ENCODE results near the gene SNAPC4. TPM values are rescaled to one million over a fixed set of nuclear protein-coding genes. Genes with fewer than 3 reads are reported as not detected.
"Not testable (repeated sequence)": the region's sequence is repeated elsewhere in the genome, so short reads cannot be mapped to it uniquely, and the experiment has no call there.

SNAPC4 gene
- total RNA-seq, 1 donor from 2014 or later = 14.0 TPM

DNA sequence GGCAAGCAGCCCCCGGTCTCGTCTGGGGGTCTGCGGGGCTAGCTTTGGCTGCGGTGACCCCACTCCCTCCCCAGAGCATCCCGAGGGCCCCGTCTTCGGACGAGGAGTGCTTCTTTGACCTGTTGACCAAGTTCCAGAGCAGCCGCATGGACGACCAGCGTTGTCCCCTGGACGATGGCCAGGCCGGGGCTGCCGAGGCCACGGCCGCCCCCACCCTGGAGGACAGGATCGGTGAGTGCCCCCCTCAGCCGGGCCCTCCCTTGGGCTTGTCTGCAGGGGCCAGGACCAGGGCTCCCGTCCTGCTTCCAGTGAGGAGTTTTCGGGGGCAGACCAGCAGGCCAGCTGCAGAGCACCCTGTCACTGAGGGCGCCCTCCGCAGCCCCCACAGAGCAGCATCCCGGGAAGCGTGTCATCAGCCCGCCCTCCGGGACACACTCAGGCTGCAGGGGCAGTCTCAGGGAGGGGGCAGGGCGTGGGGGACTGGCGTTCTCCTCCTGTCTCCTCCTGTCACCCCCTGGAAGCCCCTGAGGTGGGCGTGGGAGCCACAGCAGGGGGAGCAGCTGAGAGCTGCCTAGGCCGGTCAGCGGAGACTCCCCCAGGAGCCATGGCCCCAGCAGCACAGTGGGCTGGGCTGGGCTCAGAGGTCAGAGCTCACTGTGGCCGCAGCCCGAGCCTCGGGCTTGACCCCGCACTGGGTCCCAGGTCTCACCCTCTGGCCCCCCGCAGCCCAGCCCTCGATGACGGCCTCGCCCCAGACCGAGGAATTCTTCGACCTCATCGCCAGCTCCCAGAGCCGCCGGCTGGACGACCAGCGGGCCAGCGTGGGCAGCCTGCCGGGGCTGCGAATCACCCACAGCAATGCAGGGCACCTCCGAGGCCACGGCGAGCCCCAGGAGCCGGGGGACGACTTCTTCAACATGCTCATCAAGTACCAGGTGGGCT lies 44.1 kb downstream of the SNAPC4 start:
- no peak for DNase-seq (ENCODE audit: low spot score)

DNA sequence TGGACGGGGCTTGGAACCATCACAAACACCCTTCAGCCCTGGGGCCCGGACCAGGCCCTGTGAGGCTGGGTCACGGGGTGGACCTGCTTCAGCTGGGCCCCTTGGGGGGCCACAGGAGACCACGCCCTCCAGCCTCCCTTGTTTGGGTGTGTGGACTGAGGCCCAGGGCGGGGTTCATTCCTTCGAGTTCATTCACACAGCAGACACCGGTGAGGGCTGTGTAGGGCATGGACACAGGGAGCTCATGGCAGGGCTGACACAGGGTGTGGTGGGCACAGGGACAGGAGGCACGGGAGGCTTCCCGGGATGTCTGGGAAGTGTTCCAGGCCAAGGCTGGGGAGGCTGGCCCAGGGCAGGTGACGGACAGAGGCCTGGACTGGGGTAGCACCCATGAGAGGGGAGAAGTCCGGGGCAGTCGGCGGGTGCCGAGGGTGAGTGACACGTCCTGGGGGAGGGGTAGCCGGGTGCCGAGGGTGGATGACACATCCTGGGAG lies 45.3 kb downstream of the SNAPC4 start:
- DNase-seq (ENCODE audit: low spot score) = no peak

DNA sequence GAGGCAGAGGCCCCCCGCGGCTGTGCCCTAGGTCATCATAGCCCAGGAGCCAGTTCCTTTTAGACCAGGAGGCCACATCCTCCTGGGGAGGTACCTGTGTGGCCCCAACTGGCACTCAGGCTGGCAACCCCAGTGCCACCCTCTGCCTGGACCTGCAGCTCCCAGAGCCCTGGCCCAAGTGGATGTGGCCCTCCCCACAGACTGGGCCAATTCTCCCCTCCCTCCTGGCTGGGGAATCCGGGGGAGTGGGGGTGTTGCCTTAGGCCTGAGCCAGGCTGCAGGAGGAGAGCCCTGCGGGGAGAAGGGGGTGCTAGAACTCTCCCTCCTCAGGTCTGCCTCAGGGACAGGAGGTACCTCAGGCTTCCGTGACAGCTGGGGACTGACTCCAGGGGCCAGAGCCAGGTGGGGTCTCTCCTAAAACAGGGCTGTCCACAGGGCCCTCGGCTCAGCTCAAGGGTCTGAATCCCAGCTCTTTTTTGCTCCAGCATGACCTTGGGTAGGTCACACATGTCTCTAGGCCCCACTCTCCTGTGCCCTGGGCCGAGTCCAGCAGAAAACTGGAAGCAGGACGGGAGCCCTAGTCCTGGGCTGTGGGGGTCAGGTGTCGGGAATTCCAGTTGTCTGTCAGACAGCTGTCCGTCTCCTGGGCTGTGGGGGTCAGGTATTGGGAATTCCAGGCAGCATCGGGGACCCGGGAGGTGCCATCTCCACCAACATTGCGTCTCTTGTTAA lies 46.0 kb downstream of the SNAPC4 start:
- no peak for DNase-seq (ENCODE audit: low spot score)

DNA sequence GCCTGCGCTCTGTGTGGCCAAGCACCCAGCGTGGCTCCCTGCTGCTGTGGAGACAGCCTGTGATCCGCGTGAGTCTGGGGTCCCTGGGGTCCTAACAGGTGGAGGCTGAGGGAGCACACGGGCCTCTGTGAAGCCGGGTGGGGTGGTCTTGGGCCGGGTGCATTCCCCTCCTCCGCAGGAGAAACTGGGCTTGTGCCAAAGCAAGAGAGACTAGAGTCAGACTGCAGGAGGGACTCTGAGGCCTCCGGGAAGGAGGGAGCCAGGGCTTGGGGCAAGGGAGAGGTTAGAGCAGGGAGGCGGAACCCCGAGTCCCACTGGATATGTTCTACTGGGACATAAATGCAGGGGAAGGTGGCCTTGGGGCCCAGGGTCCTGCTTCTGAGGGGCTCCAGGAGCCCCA lies 46.9 kb downstream of the SNAPC4 start:
- DNase-seq (ENCODE audit: low spot score) = no peak

DNA sequence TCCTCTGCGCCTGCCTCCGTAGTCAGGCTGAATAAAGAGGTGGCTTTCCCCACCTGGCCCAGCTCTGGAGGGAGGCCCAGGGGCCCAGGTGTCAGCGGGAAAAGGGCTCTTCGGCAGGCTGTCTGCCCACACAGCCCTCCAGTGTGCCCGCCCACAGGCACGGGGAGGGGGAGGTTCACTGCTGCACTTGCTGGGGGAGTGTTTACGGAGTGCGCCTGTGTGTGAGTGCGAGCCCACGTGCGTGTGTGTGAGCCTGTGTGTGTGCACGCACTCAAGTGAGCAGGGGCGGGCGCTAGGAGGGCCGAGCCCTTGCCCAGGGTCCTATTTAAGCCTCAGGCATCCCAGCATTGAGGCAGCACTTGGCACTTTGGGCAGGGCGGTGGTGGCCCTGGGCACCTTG lies 47.3 kb downstream of the SNAPC4 start:
- no peak for DNase-seq (ENCODE audit: low spot score)

DNA sequence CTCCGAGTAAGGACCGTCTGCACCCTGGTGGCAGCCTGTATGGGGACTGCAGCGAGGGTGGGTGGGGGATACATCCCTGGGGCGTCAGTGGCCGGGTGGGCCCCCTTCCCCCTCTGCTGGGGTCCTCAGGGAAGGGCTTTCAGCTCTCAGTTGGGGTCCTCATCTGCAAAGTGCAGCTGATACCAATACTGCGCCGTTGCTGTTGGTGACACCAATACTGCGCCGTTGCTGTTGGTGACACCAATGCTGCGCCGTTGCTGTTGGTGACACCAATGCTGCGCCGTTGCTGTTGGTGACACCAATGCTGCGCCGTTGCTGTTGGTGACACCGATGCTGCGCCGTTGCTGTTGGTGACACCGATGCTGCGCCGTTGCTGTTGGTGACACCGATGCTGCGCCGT lies 48.1 kb downstream of the SNAPC4 start:
- not testable (repeated sequence) for DNase-seq (ENCODE audit: low spot score)

DNA sequence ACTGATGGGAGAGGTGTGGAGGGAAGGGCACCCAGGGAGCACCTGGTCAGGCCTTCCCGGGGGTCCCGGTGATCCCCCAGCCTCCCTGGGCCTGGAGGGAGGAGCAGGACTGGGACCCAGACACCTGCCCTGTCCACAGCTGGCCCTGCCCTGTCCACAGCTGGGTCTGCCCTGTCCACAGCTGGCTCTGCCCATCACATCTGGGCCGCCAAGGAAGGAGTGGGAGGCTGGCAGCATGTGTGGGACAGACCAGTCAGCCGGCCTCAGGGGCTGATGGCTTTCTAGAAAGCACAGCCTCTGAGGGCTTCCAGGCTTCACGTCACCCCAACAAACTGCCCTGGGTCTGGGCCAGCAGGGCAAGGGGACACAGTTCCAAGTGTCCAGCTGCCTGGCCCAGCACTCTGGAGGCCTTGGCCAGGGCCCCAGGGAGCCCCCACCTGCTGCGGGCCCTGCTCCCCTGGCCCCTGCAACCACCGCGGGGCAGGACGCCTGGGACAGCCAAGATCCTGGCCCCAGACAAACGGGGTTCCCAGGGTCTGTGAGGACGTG lies 48.6 kb downstream of the SNAPC4 start:
- DNase-seq (ENCODE audit: low spot score) = no peak

Other genes starting within 250 kb of the SNAPC4 start
- gene LHX3, start 195.0 kb downstream of the SNAPC4 start, total RNA-seq = not detected
- 12.8 TPM for gene QSOX2, start 154.4 kb downstream of the SNAPC4 start, total RNA-seq
- 9.0 TPM for gene CCDC187, start 96.1 kb downstream of the SNAPC4 start, total RNA-seq
- gene GPSM1, start 72.6 kb downstream of the SNAPC4 start, total RNA-seq = 16.6 TPM
- gene DNLZ, start 36.4 kb downstream of the SNAPC4 start, total RNA-seq = 24.9 TPM
- 11.5 TPM for gene CARD9, start 26.5 kb downstream of the SNAPC4 start, total RNA-seq
- gene ENTR1, start 10.4 kb upstream of the SNAPC4 start, total RNA-seq = 50.1 TPM
- gene PMPCA, start 10.5 kb upstream of the SNAPC4 start, total RNA-seq = 51.2 TPM
- gene INPP5E, start 39.7 kb upstream of the SNAPC4 start, total RNA-seq = 13.5 TPM
- 102 TPM for gene SEC16A, start 82.9 kb upstream of the SNAPC4 start, total RNA-seq
- gene NOTCH1, start 145.9 kb upstream of the SNAPC4 start, total RNA-seq = 134 TPM